Breast epithelium (tissue), 4 donors: ENCODE measurements around the gene TBC1D20. TPM values are rescaled to one million over a fixed set of nuclear protein-coding genes. Genes with fewer than 3 reads are reported as not detected.

Experiments
- DNase-seq, 2 donors: peaks; one replicate each; pipeline ENCODE4 v3.0.0-alpha.2; 2019; ENCODE audit warnings: low spot score in 2 of 2
- H3K27ac ChIP-seq, 2 donors: fragments of 200-600 bp; sonication (generic) in 1 of 2; one replicate each; pipeline ENCODE4 v1.5.1; 2016 to 2019; ENCODE audit warnings: mild to moderate bottlenecking in 1 of 2
- H3K27me3 ChIP-seq, 2 donors: fragments of 200-600 bp; sonication (generic) in 1 of 2; one replicate each; pipeline versions ENCODE4 v1.5.1 to v1.6.0; 2017 to 2019; ENCODE audit warnings: control low read depth in 1 of 2, mild to moderate bottlenecking in 1 of 2
- H3K36me3 ChIP-seq: fragments of 200-600 bp; one replicate; pipeline ENCODE4 v1.5.1; 2019
- H3K4me1 ChIP-seq, 2 donors: fragments of 200-600 bp; sonication (generic); one replicate each; pipeline ENCODE4 v1.5.1; 2016 to 2019; ENCODE audit warnings: control low read depth in 1 of 2
- H3K4me3 ChIP-seq, 3 donors: fragments of 200-600 bp; sonication (generic); 1 replicate in 2 of 3; 2 replicates in 1 of 3; pipeline ENCODE4 v1.5.1; 2016 to 2019; ENCODE audit warnings: mild to moderate bottlenecking in 3 of 3, moderate library complexity in 2 of 3
- H3K9me3 ChIP-seq, 2 donors: fragments of 200-600 bp; sonication (generic) in 1 of 2; one replicate each; pipeline ENCODE4 v1.5.1; 2016 to 2019; ENCODE audit warnings: control low read depth in 1 of 2
- POLR2A ChIP-seq: fragments of 450-650 bp; IDR thresholded peaks from one replicate; pipeline ENCODE4 v1.6.1; 2016; ENCODE audit warnings: antibody characterized with exemption, mild to moderate bottlenecking, moderate library complexity
- POLR2AphosphoS5 ChIP-seq, 3 donors: sonication (generic); formaldehyde crosslinking; IDR thresholded peaks; one replicate each; pipeline ENCODE4 v1.6.1; 2017; ENCODE audit warnings: antibody characterized with exemption in 3 of 3
- intact Hi-C: fragments of 100-400 bp; cut with DNase I; formaldehyde crosslinking; loops from one replicate; pipeline ENCODE4 v1.15.1; 2023; ENCODE audit warnings: low total_unique reads
- total RNA-seq, 3 donors: library from RNA; depleted of rRNA; stranded (reverse); fragments of >200 nt; gene quantifications; one replicate each; pipeline ENCODE4 v1.1.0, GENCODE V29; 2016
- TF ChIP-seq, protein P1 (sequence below), 3 donors: fragments of 450-650 bp; IDR thresholded peaks; one replicate each; pipeline ENCODE4 v1.5.1; 2016 to 2017; ENCODE audit warnings: antibody characterized with exemption in 3 of 3, mild to moderate bottlenecking in 3 of 3, moderate library complexity in 3 of 3

Gene TBC1D20
- total RNA-seq, 3 donors from 2014 or later: 37.7 to 56.6 (median 42.3) TPM

DNA sequence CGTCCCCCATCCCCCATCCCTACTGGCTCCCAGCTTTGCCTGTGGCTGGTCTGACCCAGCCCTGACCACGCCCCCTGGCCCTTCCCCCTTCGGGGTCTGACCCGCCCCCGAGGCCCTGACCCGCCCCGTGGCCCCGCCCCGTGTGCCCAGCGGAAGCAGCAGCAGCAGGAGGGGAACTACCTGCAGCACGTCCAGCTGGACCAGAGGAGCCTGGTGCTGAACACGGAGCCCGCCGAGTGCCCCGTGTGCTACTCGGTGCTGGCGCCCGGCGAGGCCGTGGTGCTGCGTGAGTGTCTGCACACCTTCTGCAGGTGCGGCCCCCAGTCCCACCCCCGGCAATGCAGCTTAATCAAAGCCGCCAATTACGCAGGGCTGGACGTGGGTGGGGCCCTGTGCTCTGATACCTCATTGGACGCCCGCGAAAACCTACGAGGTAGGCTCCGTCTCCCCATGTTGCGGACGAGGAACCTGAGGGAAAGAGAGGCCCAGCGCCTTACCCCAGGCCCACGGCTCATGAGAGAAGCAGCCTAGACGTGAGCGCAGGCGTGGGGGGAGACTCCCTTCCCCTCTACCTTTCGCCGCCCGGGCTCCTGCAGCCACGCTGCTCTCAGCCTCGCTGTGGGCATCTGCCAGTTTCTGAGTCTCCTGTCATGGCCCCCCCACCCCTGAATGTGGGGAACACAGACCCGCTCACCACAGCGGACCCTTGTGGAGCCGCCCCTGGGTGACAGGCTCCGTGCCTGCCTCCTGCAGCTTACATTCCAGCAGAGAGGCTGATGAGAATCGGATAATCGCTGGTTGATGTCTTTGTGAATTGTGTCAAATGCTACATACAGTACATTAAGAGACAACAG, 41.4 kb downstream of the TBC1D20 start:
- no peak overlapping the region for H3K27ac ChIP-seq

DNA sequence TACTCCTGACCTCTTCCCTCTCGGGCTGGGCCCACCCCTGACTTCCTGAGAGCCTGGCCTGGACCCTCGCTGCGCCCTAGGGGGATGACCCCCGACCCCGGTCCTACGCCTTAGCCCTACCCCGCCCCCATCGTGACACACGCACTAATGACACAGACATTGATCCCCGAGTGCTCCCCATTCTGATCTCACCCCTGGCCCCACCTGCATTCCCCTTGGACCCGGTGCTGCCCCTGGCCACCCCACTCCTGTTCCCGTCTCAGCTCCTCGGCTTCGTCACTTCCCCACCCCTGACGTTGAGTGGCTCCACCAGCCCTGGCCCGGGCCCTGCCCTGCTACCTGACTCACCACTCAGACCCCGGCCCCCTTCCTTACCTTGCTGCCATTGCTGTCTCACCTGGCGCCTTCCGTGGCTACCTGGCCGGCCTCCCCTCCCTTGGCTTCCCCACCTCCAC, 42.1 kb downstream of the TBC1D20 start:
- TF ChIP-seq, protein P1, sequence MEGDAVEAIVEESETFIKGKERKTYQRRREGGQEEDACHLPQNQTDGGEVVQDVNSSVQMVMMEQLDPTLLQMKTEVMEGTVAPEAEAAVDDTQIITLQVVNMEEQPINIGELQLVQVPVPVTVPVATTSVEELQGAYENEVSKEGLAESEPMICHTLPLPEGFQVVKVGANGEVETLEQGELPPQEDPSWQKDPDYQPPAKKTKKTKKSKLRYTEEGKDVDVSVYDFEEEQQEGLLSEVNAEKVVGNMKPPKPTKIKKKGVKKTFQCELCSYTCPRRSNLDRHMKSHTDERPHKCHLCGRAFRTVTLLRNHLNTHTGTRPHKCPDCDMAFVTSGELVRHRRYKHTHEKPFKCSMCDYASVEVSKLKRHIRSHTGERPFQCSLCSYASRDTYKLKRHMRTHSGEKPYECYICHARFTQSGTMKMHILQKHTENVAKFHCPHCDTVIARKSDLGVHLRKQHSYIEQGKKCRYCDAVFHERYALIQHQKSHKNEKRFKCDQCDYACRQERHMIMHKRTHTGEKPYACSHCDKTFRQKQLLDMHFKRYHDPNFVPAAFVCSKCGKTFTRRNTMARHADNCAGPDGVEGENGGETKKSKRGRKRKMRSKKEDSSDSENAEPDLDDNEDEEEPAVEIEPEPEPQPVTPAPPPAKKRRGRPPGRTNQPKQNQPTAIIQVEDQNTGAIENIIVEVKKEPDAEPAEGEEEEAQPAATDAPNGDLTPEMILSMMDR (IDR thresholded peaks at IDR 0.05): no peak
- TF ChIP-seq POLR2A (no peak), POLR2AphosphoS5 (IDR thresholded peaks at IDR 0.05) (no peak)
- Histone ChIP-seq H3K36me3 (no peaks in the 10 kb centered on the region), H3K4me1 (no peaks in the 10 kb centered on the region), H3K27me3 (no peaks in the 10 kb centered on the region), H3K4me3 (no peak overlapping the region), H3K9me3 (no peaks in the 10 kb centered on the region), H3K27ac (no peak overlapping the region)
- intact Hi-C loops: no loop called here
- DNase-seq: no peak

More for the DNA sequence above, 41.4 kb downstream of the TBC1D20 start:
- Histone ChIP-seq H3K4me1 (no peaks in the 10 kb centered on the region), H3K9me3 (no peaks in the 10 kb centered on the region), H3K27me3 (no peaks in the 10 kb centered on the region), H3K4me3 (no peak overlapping the region), H3K36me3 (no peaks in the 10 kb centered on the region)
- intact Hi-C loops: no loop called here
- TF ChIP-seq POLR2A (no peak), POLR2AphosphoS5 (IDR thresholded peaks at IDR 0.05) (no peak)
- TF ChIP-seq, protein P1 (IDR thresholded peaks at IDR 0.05): no peak
- no peak for DNase-seq

DNA sequence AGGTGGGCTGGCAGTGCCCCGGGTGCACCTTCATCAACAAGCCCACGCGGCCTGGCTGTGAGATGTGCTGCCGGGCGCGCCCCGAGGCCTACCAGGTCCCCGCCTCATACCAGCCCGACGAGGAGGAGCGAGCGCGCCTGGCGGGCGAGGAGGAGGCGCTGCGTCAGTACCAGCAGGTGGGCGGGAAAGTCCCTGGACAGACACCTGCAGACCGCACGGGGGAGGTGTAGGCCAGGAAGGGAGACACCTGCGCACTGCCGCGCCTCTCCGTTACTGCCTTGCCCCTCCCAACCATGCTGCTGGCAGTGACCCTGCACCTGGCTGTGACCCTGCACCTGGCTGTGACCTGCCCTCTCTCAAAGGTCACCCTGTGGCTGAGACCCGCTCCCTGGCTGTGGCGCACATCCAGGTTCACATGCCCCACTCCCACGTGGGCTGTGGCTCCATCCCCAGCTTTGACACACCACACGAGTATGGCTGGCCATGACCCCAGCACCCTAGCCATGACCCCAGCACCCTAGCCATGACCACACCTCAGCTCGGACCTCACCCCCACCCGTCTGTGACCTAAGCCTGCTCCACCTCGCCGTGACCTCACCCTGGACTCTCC, 42.7 kb downstream of the TBC1D20 start:
- H3K36me3 ChIP-seq: no peaks in the 10 kb centered on the region
- intact Hi-C loops: no loop called here
- H3K27me3 ChIP-seq: no peaks in the 10 kb centered on the region
- no peaks in the 10 kb centered on the region for H3K9me3 ChIP-seq
- H3K4me1 ChIP-seq: no peaks in the 10 kb centered on the region
- TF ChIP-seq, protein P1 (IDR thresholded peaks at IDR 0.05): no peak
- TF ChIP-seq POLR2A (no peak), POLR2AphosphoS5 (IDR thresholded peaks at IDR 0.05) (no peak)
- no peak overlapping the region for H3K27ac ChIP-seq
- no peak for DNase-seq
- no peak overlapping the region for H3K4me3 ChIP-seq

DNA sequence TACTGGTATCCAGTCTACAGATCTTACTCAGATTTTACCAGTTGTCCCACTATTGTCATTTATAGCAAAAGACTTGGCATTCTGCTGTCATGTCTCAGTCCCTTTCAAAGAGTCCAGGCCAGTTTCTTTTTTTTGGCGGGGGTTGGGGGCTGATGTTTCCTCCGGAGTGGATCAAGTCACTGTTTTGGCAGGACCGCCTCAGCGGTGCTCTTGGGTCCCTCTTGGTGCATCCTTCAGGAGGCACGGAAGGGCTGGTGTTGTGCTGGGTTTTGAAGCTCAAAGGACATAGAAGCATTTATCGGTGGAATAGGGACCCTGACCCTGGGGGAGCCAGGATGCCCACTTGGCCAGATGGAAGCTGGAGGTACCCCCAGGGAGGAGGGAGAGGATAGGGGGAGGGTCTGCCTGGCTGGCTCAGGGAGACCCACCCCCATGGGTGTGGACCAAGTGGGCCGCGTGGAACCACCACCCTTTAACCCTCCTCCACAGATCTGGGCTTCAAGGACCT, 43.4 kb downstream of the TBC1D20 start:
- no peaks in the 10 kb centered on the region for H3K27me3 ChIP-seq
- no peaks in the 10 kb centered on the region for H3K36me3 ChIP-seq
- no peaks in the 10 kb centered on the region for H3K9me3 ChIP-seq
- no peak overlapping the region for H3K27ac ChIP-seq
- no peak for DNase-seq
- H3K4me1 ChIP-seq: no peaks in the 10 kb centered on the region
- no peak overlapping the region for H3K4me3 ChIP-seq
- TF ChIP-seq POLR2A: no peak
- no peak for TF ChIP-seq POLR2AphosphoS5 (IDR thresholded peaks at IDR 0.05)
- TF ChIP-seq, protein P1 (IDR thresholded peaks at IDR 0.05): no peak
- intact Hi-C loops: no loop called here
